T follicular helper cell (primary cell): Measurements from ENCODE around the gene ARHGEF10L.

Experiments used
- DNase-seq: peaks from one replicate; pipeline ENCODE4 v3.0.0-alpha.2; 2020; ENCODE audit warnings: low read depth

Gene ARHGEF10L

DNA sequence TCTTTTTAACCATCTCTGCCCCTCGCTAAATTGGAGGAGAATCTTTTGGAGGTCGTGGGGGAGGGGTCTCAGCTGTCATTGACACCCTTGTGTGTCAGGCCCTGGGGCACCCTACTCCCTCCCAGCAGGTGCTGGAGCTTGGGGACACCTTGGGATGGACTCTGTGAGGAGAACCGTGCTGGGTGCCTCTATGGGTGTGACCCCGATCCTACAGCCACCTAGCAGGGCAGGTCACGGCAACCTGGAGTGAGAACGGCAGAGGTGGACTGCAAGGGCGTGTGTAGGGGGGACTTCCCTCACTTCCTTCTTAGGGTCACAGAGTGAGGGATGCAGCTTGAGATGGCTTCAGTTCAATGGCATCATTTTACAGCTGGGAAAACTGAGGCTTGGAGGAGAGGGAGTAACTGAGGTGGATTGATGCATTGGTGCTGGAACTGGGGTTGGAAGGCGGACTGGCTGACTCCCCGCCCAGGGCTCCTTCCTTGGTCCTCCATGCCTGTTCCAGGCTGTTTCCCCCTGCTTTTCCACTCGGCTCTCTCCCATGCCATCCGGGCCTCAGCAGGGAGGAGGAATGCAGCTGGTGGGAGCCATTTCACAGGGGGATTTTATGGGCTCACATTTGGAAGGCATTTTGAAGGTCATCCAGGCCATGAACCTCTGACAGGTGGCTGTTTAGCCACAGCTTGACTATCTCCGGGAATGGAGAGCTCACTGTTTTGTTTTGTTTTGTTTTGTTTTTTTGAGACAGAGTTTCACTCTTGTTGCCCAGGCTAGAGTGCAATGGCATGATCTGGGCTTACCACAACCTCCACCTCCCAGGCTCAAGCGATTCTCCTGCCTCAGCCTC is 18.8 kb upstream of the ARHGEF10L start:
- DNase-seq: no peak

DNA sequence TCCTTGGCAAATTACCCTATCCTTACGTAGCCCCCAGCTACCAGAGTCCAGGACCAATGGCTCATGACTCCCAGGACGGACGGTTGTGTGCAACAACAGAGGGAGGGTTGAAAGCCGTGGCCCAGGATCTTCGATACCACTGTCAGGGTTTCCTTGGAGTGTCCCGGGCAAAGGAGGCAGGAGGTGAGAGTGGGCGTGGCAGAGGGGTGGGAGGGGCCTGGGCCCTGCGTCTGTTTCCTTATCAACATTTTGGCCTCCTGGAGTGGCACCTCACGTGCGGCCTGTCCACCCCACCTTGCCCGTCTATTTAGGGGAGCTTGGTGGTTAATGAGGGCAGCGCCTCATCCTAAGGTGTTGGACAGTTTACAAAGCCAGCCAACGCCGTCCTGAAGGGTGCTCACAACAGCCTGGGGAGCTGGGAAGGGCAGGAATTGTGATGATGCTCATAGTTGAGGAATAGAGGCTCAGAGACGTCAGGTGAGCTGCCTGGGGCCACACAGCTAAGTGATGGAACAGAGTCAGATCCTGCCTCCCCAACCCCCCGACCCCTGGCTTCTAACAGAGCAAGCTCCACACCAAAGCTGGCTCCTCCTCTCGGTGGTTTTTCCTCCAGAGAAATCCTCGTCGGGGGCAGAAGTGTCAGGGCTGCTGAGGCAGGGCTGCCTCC is 17.4 kb upstream of the ARHGEF10L start:
- no peak for DNase-seq

DNA sequence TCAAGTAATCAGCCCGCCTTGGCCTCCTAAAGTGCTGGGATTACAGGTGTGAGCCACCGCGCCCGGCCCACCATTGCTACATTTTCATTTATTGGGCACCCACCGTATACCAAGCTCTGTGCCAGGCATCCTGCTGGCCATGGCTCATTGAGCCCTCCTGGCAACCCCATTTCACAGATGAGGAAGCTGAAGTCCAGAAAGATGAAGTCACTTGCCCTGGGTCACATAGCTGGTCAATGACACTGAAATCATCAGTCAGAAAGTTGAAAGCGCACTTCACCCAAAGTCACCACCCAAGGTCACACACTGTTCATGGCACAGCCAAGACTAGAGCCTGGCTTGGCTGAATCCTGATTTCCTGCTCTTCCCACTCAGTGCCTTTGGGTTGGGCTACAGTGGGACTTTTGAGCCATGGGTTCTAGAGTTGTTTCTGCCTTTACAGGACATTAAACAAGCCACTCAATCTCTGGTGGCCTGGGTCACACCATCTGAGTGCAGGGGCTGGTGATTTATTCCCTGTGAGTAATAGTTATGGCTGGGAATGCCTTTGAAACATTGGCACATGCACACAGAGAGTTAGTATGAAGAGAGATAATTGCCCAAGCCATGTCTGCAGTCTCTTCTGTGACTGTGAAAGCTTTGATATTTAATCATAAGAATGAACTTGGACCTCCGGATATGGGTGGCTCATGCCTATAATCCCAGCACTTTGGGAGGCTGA is 16.0 kb upstream of the ARHGEF10L start:
- DNase-seq: no peak

DNA sequence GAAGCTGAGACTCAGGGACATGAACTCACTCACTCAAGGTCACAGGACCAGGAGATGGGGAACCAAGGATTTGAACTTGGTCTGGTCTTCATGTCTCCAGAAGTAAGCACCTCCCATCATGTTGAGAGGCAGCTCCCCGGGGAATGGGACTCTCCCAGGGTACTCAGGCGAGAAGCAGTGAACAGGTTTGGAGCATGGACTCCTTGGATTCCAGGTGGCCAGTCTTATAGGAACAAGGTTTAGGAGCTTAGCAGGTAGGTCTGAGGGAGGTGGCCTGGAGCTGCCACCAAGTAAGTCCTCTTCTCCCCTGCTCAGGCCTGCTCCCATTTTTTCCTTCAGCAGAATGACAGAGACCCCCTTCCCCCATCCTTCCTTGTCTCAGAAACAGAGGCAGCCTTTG is 14.9 kb upstream of the ARHGEF10L start:
- no peak for DNase-seq

DNA sequence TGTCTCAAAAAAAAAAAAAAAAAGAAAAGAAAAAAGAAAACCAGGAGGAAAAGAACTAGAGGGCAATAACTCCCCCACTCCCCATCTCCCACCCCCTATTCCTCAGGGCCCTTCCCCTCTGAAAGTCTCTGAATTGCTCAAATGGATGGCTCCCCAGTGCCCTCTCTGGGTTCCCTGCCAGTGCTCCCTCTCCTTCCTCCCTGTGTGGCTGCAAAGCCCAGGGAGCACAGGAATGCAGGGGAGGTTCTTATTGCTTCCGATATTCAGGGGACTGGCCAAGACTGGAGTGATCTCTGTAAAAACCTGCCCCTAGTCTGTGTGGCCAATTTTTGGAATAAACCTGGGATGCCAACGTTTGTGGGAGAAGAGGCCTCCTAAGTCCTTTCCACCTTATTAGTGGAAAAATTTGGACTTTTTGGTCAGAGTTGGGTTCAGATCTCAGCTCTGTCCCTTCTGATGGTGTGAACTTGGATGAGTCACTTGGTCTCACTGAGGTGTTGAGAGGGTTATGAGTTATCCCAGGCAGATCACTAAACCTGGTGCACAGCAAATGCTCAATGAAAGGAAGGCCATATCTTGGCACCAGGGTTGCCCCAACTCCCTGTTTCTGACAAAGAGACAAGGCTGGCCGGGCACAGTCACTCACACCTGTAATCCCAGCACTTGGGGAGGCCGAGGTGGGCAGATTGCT is 13.4 kb upstream of the ARHGEF10L start:
- DNase-seq: no peak

DNA sequence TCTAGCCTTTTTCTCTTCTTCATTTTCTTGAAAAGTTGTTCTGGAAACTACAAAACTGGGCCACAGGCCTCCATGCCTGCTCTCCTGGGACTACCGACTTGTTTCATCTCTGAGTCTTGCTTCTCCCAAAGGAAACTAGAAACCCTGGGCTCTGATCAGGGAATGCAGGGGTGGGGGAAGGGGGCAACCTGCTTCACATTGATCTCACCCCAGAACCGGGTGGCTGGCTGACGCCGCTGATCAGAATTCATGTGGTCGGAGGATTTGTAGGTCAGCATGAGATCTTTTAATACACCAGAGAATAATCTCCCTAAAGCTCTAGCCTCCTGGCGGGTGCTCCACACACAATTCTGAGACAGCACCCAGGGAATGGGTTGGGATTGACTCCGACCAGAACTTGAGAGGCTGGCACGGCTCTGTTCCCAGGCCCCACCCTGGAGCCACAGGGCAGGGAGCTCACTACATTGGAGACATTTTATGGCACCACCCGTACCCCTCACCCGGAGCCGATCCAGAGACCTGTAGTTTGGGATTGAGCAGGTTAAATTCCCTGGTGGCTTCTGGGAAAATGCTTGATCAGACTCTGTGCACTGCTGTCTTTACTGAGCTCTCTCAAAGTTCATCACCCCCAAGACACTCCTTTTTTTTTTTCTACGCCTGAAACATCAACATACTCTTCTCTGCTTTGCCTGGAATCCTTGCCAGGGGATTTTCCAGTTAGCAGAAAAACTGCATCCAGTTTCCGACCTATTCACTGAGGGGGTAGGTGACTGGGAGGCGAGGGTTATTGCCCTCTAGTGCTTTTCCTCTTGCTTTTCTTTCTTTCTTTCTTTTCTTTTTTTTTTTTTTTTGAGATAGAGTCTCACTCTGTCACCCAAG is 12.2 kb upstream of the ARHGEF10L start:
- no peak for DNase-seq

DNA sequence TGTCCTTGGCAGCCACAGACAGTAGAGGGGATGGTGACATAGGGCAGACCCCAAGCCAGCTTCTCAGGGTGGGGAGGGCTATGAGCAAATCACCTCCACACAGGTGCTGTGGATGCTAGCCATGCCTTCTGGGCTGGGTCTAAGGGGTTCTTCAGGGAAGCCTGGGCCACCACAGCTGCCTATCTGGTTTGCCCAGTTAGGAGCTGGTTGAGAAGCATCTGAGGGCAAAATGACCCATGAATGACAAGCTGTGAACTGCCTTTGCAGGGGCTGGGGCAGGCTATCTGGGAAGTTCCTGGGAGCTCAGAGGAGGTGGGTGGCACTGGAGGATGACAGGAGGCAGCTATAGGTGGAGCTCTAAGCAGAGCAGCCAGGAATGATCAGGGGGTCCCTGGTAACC is 10.1 kb upstream of the ARHGEF10L start:
- DNase-seq: no peak

DNA sequence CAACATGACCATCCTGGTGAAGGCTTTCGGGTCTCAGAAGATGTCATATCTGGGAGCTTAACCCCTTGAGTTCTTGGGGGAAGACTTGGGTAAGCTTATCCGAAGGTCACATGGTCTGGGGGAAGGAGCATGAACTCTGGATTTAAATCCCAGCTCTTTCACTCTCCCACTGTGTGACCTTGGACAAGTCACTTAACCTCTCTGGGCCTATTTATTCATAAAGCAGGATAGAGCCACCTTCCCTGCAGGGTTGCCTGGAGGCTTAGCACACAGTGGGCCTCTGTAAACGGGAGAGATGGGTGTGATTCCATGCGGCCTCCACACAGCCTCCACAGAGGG is 8.2 kb upstream of the ARHGEF10L start:
- no peak for DNase-seq

DNA sequence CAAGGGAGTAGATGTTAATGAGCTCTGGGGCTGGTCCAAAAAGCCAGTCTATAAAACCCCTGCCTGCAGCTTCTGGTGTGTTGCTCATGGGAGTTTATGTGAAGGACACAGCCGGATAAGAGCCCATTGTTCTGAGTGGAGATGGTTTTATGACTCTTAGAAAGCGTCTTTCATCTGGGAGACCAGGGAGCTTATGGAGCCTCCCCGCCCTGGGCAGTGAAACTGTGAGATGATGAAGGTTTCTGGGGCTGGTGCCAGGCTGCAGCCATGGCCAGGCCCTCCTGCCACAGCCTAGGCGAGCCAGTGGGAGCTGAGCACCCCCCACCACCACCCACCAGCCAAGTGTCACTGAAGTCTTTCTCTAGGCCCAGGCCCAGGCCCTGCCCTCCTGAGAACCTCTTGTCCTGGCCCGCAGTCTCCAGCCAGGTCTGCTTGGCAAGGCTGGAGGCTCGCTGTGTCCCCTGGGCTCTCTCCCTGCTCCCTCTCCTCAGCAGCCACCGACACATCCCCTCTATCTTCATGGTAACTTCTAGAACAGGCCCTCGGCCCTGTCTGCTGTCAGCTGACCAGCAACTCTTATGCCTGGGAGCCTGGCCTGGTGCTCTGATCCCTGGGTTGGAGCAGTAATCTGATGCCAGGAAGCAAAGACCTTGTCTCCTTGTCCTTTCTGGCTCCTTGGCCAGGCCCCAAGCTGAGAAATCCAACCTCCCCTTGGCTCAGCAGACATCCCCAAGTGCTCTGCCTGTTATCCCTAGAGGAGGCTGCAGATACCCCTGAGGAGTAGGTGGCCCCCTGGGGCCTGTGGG is 7.6 kb upstream of the ARHGEF10L start:
- no peak for DNase-seq

DNA sequence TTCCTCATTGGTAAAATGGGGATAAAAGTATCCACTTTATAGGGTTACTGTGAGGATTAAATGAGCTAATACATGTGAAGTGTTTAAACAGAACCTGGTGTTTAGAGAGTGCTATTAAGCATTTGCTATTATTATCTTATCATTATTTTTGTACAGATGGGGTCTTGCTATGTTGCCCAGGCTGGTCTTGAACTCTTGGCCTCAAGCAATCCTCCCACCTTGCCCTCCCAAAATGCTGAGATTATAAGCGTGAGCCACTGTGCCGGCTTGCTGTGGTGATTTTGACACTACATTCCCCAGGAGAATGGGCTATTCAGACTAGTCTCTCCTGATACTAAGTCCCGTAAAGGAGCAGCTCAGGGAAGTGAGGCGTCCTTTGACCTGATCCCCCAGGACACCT is 6.3 kb upstream of the ARHGEF10L start:
- DNase-seq: no peak

DNA sequence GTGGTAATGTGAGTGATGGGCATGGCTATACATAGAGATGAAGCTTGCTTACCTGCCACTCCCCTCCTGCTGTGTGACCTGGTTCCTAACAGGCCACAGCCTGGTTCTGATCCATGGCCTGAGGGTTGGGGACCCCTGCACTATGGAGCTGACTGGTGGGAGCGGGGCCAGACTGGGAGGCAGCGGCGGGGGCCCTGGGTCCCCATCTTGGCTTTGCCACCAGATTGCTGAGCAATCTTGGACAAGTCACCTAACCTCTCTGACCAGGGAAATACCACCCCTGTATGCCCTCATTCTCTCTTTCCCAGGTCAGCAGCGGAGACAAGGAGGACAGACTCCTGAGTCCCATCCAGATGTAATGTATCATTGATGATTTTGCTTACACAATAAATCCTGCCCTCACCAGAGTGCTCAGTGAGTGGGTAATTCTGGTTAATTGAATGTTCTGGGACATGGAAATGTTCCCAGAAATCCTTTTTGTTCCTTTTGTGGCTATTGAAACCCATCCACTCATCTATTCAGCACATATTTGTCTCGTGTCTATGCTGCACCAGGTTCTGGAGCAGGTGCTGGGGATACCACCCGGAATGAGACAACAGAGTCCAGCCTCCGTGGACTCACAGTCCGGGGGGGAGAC is 4.1 kb upstream of the ARHGEF10L start:
- DNase-seq: no peak

DNA sequence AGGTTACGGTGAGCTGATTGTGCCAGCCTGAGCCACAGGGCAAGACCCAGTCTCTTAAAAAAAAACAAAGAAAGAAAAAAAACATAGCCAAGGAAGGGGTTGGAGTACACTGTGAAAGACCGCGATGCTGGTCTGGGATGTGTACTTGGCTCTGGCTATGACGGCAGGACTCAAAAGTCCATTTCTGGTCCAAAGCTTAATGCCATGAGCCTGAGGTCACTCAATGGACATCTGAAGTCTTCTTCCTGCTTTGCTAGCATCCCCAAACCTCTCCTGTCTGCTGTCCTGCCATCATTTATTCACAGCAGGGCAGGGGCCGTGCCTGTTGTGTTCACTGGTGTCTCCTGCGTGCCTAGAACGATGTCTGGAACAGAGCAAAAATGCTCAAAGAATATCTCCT is 1.5 kb upstream of the ARHGEF10L start:
- DNase-seq: no peak

DNA sequence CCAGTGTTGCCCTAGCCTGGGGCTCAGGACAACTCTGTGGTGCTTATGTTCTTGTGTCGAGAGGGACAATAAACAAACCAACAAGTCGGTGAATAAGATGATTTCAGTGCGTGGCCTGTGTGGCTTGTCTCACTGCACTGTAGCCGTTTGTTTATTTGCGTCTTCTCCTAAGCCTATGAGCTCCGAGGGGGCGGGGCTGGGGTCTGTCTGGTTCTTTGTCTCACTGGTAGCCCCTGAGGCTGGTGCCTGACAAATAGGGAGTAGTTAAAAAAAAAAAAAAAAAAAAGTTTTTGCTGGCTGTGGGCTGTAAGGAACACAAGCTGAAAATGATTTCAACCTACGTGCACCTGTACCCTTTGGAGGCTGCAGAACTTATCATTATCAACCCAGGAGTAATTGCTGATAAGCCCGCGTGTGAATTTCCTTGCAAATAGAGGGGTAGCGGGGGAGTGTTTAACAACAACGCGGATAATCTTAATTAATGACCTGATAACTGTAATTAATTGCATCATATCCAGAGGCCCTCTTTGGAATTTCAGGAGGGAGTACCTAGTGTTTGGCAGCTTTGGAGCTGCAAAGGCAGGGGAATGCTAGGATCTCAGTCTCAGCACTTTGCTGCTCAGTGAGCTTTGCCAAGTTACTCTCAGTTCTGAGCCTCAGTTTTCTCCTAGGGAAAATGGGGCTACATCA is 925 bp upstream of the ARHGEF10L start:
- no peak for DNase-seq

DNA sequence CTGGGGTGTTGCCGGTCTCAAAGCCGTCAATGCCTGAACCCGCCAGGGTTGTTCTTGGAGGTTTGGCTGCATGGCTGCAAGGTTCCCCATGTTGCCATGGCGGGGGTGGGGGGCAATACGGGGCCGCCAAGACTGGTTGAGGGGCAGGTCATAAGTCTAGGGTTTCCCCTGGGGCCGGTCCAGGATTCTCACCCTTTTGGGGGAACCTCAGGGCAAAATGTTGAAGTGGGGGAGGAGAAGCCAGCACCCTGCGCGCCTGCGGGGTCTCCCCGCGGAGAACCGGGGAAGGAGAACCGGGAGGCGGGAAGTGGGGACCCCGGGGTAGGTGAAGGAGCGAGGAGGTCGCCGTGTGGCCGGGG is 401 bp upstream of the ARHGEF10L start:
- DNase-seq: no peak

DNA sequence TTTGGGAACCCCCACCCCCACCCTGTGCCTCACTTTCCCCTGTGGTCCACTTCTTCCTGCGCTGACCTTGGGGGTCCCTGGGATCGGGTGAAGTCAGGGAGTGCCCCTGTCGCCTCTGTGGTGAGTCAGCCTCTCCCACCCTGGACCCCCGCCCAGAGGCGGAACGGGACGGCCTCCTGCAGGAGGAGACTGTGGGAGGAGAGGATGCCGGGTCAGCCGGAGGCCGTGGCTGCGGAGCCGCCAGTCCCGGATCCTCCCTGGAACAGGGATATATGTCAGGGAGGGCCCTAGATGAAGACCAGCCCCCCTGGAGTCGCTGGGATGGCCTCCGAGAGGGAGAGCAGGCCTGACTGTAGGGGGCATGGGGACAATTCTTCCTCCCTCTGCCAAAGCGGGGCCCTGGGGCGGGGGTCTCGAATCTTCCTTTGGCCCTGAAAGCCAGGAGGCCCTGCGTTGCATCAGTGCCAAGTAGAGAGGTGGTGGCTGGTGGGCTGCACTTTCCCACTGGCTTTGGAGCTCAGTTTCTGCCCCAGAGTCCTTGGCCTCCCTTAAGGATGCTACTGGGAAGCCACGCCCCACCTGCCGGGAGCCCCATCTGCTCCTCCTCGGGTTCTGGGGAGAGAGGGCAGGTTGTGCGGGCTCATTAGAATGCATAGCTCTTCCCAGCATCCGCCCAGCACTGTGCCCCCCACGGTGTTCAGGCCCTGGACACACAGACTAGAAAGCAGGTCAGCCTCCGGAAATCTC is 930 bp downstream of the ARHGEF10L start:
- DNase-seq: no peak

DNA sequence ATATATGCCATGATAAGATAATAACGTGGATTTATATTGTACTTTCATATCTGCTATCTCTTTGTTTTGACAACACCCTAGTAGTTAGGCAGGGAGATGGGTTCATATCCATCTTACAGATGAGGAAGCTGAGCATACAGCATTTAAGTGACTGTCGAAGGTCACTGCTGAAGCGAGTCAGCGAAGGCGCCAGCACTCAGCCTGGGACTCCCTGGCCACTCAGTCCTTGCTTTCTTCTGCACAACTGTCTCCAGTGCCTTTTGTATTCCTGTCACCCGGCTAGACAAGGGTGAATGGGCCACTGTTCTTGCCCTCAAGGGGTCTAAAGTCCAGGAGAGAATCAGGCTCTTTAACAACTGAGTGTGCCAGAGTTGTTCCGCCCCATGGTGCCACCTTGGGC is 3.1 kb downstream of the ARHGEF10L start:
- DNase-seq: no peak

DNA sequence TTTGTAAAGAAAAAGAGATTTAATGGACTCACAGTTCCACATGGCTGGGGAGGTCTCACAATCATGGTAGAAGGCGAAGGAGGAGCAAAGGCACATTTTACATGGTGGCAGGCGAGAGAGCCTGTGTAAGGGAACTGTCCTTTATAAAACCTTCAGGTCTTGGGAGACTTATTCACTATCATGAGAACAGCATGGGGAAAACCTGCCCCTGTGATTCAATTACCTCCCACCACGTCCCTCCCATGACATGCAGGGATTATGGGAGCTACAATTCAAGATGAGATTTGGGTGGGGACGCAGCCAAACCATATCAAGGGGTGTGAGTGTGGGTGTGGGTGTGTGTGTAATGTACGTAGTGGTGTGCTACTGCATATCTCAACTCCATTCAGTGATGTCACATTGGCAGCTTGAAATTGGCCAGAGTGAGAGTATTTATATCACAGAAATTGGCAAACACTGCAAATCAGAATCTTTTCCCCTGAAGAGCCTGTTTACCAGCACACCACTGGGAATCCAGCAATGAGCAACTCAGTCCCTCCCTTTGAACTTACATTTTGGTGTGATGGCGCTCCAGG is 5.4 kb downstream of the ARHGEF10L start:
- no peak for DNase-seq

DNA sequence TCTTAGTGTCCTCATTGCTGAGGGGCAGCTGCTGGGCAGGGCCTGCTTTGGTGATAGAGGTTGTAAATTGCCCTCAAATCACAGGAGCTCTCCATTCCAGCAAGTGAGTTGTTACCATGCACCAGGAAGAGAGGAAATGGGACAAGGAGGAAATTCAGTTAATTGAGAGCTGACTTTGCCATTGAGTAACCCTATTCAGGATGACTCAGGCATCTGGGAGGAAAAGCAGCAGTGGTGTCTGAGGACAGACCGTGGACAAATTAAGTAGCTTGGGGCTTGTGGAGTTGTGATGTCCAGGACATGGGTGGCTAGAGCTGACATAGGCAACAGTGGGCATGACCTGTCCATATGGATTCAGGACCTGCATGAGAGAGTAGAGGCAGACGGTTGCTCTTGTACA is 5.9 kb downstream of the ARHGEF10L start:
- DNase-seq: no peak
